IMR-90 (cell line): ENCODE measurements around the gene TANGO2. TPM values are rescaled to one million over a fixed set of nuclear protein-coding genes. Genes with fewer than 3 reads are reported as not detected.

Experiments used
- ATAC-seq: fragments of 200-7000 bp; cut with Tn5 transposase; 2 replicates; pipeline ENCODE4 v1.9.1; 2020; ENCODE audit warnings: low read depth, mild to moderate bottlenecking, moderate library complexity
- BruUV-seq: library from RNA; stranded (reverse); fragments of 400-500 nt; replicated peaks from 2 replicates; lab custom pipeline; 2021; lab: Mats Ljungman, UMichigan
- CTCF ChIA-PET: fragments of 300-600 bp; formaldehyde crosslinking; extraction: SDS; loops from one replicate; lab custom pipeline; 2021; ENCODE audit warnings: antibody characterized with exemption; lab: Yijun Ruan, JAX
- POLR2A ChIA-PET: fragments of 300-600 bp; sonication (Branson Sonifier 250); formaldehyde crosslinking; loops from one replicate; lab custom pipeline; 2022; ENCODE audit warnings: antibody characterized with exemption; ENCODE audit not compliant: unreplicated experiment; lab: Charles Lee
- DNase-seq: peaks from one replicate; pipeline ENCODE4 v3.0.0; 2013
- H2AFZ ChIP-seq: replicated peaks from 2 replicates; pipeline ENCODE3; 2013; ENCODE audit warnings: low read length, mild to moderate bottlenecking; ENCODE audit not compliant: poor library complexity
- H2AK5ac ChIP-seq: 2 replicates; pipeline ENCODE4 v1.6.1; 2013; ENCODE audit warnings: low read depth, low read length, inconsistent platforms
- H2AK9ac ChIP-seq: replicated peaks from 2 replicates; pipeline ENCODE3; 2013; ENCODE audit warnings: mild to moderate bottlenecking, low read depth, low read length, moderate library complexity; ENCODE audit not compliant: poor library complexity
- H2BK120ac ChIP-seq: 2 replicates; pipeline ENCODE4 v1.6.1; 2013; ENCODE audit warnings: low read depth, low read length, inconsistent platforms
- H2BK15ac ChIP-seq: 3 replicates; pipeline ENCODE4 v1.6.1; 2013; ENCODE audit warnings: low read depth, low read length, inconsistent platforms
- H2BK20ac ChIP-seq: 2 replicates; pipeline ENCODE4 v1.6.1; 2013; ENCODE audit warnings: low read depth, mild to moderate bottlenecking, inconsistent platforms, low read length, moderate library complexity
- H2BK5ac ChIP-seq: 2 replicates; pipeline ENCODE4 v1.6.1; 2013; ENCODE audit warnings: mild to moderate bottlenecking, low read depth, low read length, inconsistent platforms; ENCODE audit not compliant: poor library complexity, severe bottlenecking
- H3K14ac ChIP-seq: replicated peaks from 2 replicates; pipeline ENCODE4 v1.6.1; 2013; ENCODE audit warnings: low read depth, low read length, inconsistent platforms
- H3K18ac ChIP-seq: 2 replicates; pipeline ENCODE4 v1.6.1; 2013; ENCODE audit warnings: low read depth, low read length, control low read depth
- H3K23ac ChIP-seq: 2 replicates; pipeline ENCODE4 v1.6.1; 2013; ENCODE audit warnings: low read depth, low read length, inconsistent platforms
- H3K27ac ChIP-seq: 2 replicates; pipeline ENCODE4 v1.5.1; 2013; ENCODE audit warnings: mild to moderate bottlenecking, control low read depth, low read length; ENCODE audit not compliant: insufficient read depth
- H3K27me3 ChIP-seq: 2 replicates; pipeline ENCODE4 v1.6.1; 2013; ENCODE audit warnings: low read length; ENCODE audit not compliant: control insufficient read depth, insufficient read depth
- H3K36me3 ChIP-seq: 2 replicates; pipeline ENCODE4 v1.6.1; 2013; ENCODE audit warnings: low read length, mixed read lengths; ENCODE audit not compliant: control insufficient read depth, insufficient read depth
- H3K4ac ChIP-seq: 2 replicates; pipeline ENCODE4 v1.6.1; 2013; ENCODE audit warnings: low read depth, low read length, inconsistent platforms
- H3K4me1 ChIP-seq: 2 replicates; pipeline ENCODE4 v1.6.1; 2013; ENCODE audit warnings: low read length, mixed read lengths; ENCODE audit not compliant: control insufficient read depth, insufficient read depth
- H3K4me2 ChIP-seq: 2 replicates; pipeline ENCODE4 v1.6.1; 2013; ENCODE audit warnings: low read depth, mild to moderate bottlenecking, control low read depth, low read length, moderate library complexity
- H3K4me3 ChIP-seq: 2 replicates; pipeline ENCODE4 v1.5.1; 2013; ENCODE audit warnings: low read depth, mild to moderate bottlenecking, control low read depth, low read length, moderate library complexity; ENCODE audit not compliant: insufficient read depth
- H3K56ac ChIP-seq: 2 replicates; pipeline ENCODE4 v1.6.1; 2013; ENCODE audit warnings: low read length, inconsistent platforms; ENCODE audit not compliant: insufficient read depth; ENCODE audit errors: extremely low read depth
- H3K79me1 ChIP-seq, 2 experiments: 2 replicates each; pipeline ENCODE4 v1.6.1; 2013; ENCODE audit warnings: low read length in 2 of 2, inconsistent platforms in 1 of 2, low read depth in 1 of 2
- H3K9ac ChIP-seq: 2 replicates; pipeline ENCODE4 v1.6.1; 2013; ENCODE audit warnings: low read depth, low read length, control low read depth
- H3K9me1 ChIP-seq: 2 replicates; pipeline ENCODE4 v1.6.1; 2013; ENCODE audit warnings: low read length, inconsistent platforms; ENCODE audit not compliant: insufficient read depth
- H3K9me3 ChIP-seq: 2 replicates; pipeline ENCODE4 v1.6.1; 2013; ENCODE audit warnings: low read length; ENCODE audit not compliant: control insufficient read depth, insufficient read depth
- H4K20me1 ChIP-seq: 2 replicates; pipeline ENCODE4 v1.6.1; 2013; ENCODE audit warnings: low read length, inconsistent platforms; ENCODE audit not compliant: insufficient read depth
- H4K5ac ChIP-seq: 2 replicates; pipeline ENCODE4 v1.6.1; 2013; ENCODE audit warnings: mild to moderate bottlenecking, low read depth, low read length, control low read depth
- H4K8ac ChIP-seq, 2 experiments: 2 replicates each; pipeline ENCODE4 v1.6.1; 2013; ENCODE audit warnings: low read depth in 2 of 2, low read length in 2 of 2, control low read depth in 1 of 2, inconsistent platforms in 1 of 2
- H4K91ac ChIP-seq: 2 replicates; pipeline ENCODE4 v1.6.1; 2013; ENCODE audit warnings: low read depth, low read length, inconsistent platforms; ENCODE audit not compliant: insufficient read depth
- MXI1 ChIP-seq: IDR thresholded peaks from 2 replicates; pipeline ENCODE4 v1.6.1; 2012; ENCODE audit warnings: low read depth, mild to moderate bottlenecking, low read length, moderate library complexity, borderline replicate concordance
- WGBS, 2 experiments: methylation state at CpG; one replicate each; pipeline versions ENCODE4 v1.1.5 to v1.1.7; 2013; ENCODE audit warnings: missing lambda C conversion rate in 2 of 2; ENCODE audit not compliant: insufficient read length in 1 of 2; ENCODE audit errors: extremely low coverage in 2 of 2; 5-methylcytosine and 5-hydroxymethylcytosine counted together
- dilution Hi-C: fragments of 300-500 bp; cut with HindIII; formaldehyde crosslinking; loops from one replicate; pipeline ENCODE4 v1.14.3; 2018; ENCODE audit warnings: low sequenced_read_pairs; ENCODE audit not compliant: unreplicated experiment
- in situ Hi-C: fragments of 300-500 bp; cut with MboI; formaldehyde crosslinking; loops from 3 replicates; pipeline ENCODE4 v1.14.3; 2019; ENCODE audit warnings: low sequenced_read_pairs, inconsistent platforms, mixed read lengths
- intact Hi-C: fragments of 100-400 bp; cut with micrococcal nuclease; formaldehyde crosslinking; loops from 2 replicates; pipeline ENCODE4 v1.10.0; 2022
- polyA plus RNA-seq, 3 experiments: library from polyadenylated mRNA; depleted of rRNA; stranded (reverse); fragments of >200 nt; gene quantifications; 2 replicates each; pipeline ENCODE4 v1.2.3, GENCODE V29; 2012; ENCODE audit warnings: low replicate concordance in 1 of 3
- total RNA-seq: library from RNA; depleted of rRNA; stranded (reverse); fragments of >200 nt; gene quantifications from 2 replicates; pipeline ENCODE4 v1.2.3, GENCODE V29; 2012

The TANGO2 gene
- total and polyA plus RNA-seq, 2 of the 4 experiments (the other 2 are of a cell fraction) = 45.1 to 75.1 TPM

DNA sequence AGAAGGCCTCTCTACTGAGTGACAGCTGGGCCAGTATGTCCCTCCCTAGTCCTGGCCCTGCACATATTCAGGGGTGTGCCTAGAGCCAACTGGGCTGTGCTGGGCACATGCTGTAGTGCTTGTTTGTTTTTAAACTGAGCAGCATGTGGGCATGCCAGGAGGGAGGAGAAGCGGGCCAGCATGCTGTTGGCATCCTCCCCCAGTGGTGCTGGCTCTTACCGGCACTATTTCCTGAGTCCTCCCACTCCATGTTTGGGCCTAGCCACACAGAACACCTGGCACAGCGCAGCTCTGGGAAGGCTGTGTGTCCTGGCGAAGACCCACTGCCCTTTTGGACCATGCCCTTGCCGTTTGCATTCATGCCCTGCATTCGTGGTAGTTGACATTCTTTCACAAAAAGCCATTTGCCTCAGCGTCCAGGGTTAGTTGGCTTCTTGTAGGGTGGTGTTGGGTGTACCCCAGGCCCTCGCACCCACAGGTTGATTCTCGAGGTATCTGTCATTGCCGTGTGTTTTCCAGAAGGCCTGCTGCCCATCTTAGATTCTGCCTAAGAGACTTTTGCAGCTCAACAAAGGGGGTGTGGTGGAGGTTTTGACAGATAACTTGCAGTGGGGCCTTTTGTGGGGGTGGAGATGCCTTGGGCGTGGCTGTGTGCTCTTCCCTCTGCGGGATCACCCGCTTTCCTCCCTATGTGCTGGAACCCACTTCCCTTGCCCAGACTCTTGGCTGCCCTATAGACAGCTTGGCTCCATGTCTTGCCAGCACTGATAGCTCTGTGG is 72.7 kb downstream of the TANGO2 start:
- Histone ChIP-seq H3K9ac (no peak overlapping the region), H2BK120ac (no peak overlapping the region), H4K8ac (no peak overlapping the region), H3K36me3 (peaks cover 71% of the 10 kb centered on the region), H2BK15ac (no peak overlapping the region), H3K4me2 (no peak overlapping the region), H3K4ac (no peak overlapping the region), H3K27ac (no peak overlapping the region), H4K20me1 (peaks cover 33% of the 10 kb centered on the region), H2AFZ (no peak overlapping the region), H2BK20ac (no peak overlapping the region), H3K79me1 (peaks cover 38 to 73% of the 10 kb centered on the region in 2 experiments), H3K56ac (no peak overlapping the region), H3K9me3 (no peaks in the 10 kb centered on the region), H4K5ac (no peak overlapping the region), H4K91ac (no peak overlapping the region), H3K23ac (no peak overlapping the region), H3K14ac (no peak overlapping the region), H3K27me3 (no peaks in the 10 kb centered on the region), H2AK9ac (no peak overlapping the region), H3K9me1 (no peaks in the 10 kb centered on the region), H3K4me3 (no peak overlapping the region), H3K4me1 (peaks cover 4% of the 10 kb centered on the region; the same call in 1 of the 2 replicates), H3K18ac (no peak overlapping the region), H2BK5ac (no peak overlapping the region), H2AK5ac (no peak overlapping the region)
- no peak for ATAC-seq
- no peak for TF ChIP-seq MXI1
- ChIA-PET POLR2A (no interaction called here), CTCF (no interaction called here)
- intact Hi-C loops = no loop called here
- no TSS peak for BruUV-seq
- in situ Hi-C loops = no loop called here
- no peak for DNase-seq
- dilution Hi-C loops = no loop called here
- WGBS, 2 experiments = 100% methylated on average over 1 of the region's 13 CpGs; no CpG with 5 or more reads in 1 of the 2 experiments
